ENCODE data around the gene TMEM154. TPM values are rescaled to one million over a fixed set of nuclear protein-coding genes. Genes with fewer than 3 reads are reported as not detected.

Gene TMEM154
- polyA plus RNA-seq, 3 donors, result 24.7 to 157 (median 117) TPM

DNA sequence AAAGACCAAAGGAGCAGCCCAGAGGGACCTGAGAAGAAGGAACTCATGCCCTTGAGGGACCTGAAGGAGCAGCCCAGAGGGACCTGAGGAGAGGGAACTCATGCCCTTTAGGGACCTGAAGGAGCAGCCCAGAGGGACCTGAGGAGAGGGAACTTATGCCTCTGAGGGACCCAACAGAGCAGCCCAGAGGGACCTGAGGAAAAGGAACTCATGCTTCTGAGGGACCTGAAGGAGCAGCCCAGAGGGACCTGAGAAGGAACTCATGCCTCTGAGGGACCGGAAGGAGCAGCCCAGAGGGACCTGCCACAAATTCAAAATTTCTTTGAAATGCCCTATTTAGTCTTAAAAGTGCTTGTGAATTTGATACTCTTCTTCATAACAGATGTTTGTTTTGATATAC is 48.5 kb upstream of the TMEM154 start:
- H3K4me1 ChIP-seq (ENCODE audit: control insufficient read depth in 1 of 2, insufficient read depth in 2 of 2, low read length in 2 of 2), result peaks cover 15 to 33% of the 10 kb centered on the region in 2 donors
- no peak for DNase-seq
- TF ChIP-seq CTCF (IDR thresholded peaks at IDR 0.05), result no peak
- H3K9me3 ChIP-seq (replicated peaks in 1 of 2; ENCODE audit: control insufficient read depth in 1 of 2, insufficient read depth in 1 of 2, low read length in 2 of 2), result no peaks in the 10 kb centered on the region
- no peak overlapping the region for H3K4me2 ChIP-seq (replicated peaks; ENCODE audit: extremely low read depth, low read length, poor library complexity, severe bottlenecking)
- no peaks in the 10 kb centered on the region for H3K36me3 Mint-ChIP-seq
- intact Hi-C loops (cut with micrococcal nuclease), result no loop called here
- no peaks in the 10 kb centered on the region for H4K20me1 ChIP-seq (ENCODE audit: insufficient read depth, low read length)
- H3K27me3 ChIP-seq (ENCODE audit: control insufficient read depth in 2 of 2, insufficient read depth in 2 of 2, low read length in 2 of 2), result no peaks in the 10 kb centered on the region
- no peaks in the 10 kb centered on the region for H3K27me3 Mint-ChIP-seq (ENCODE audit: low read depth in 3 of 3)
- no peak overlapping the region for H2AFZ ChIP-seq (ENCODE audit: insufficient read depth, low read depth, low read length, poor library complexity, severe bottlenecking)
- no peaks in the 10 kb centered on the region for H3K36me3 ChIP-seq (replicated peaks in 1 of 2; ENCODE audit: control insufficient read depth in 1 of 2, insufficient read depth in 2 of 2, low read length in 2 of 2)
- H3K9ac ChIP-seq (ENCODE audit: insufficient read depth, low read length, poor library complexity, severe bottlenecking), result no peak overlapping the region
- H3K4me3 Mint-ChIP-seq, result no peak overlapping the region
- no peaks in the 10 kb centered on the region for H3K79me2 ChIP-seq (ENCODE audit: insufficient read depth, low read length)
- no CpG with 5 or more reads among the region's 1 CpG for WGBS (ENCODE audit: insufficient coverage)
- no peak overlapping the region for H3K27ac ChIP-seq (ENCODE audit: low read depth in 1 of 2, low read length in 2 of 2)
- H3K4me1 Mint-ChIP-seq, result peaks cover 24% of the 10 kb centered on the region
- peaks cover 0 to 14% (median 2%) of the 10 kb centered on the region in 7 donors for H3K9me3 Mint-ChIP-seq
- no peak overlapping the region for H3K27ac Mint-ChIP-seq
- no peak overlapping the region for H3K4me3 ChIP-seq (replicated peaks in 1 of 3; ENCODE audit: low read depth in 2 of 3, low read length in 3 of 3)

- Mint-ChIP-seq H3K4me1 (peaks cover 28% of the 10 kb centered on the region), H3K4me3 (no peak overlapping the region), H3K36me3 (no peaks in the 10 kb centered on the region), H3K27ac (peak overlapping the region in 1 of 7 donors; percentile 18), H3K9me3 (peaks cover 0 to 14% (median 4%) of the 10 kb centered on the region in 7 donors), H3K27me3 (ENCODE audit: low read depth in 3 of 3) (no peaks in the 10 kb centered on the region)
- no CpG with 5 or more reads among the region's 1 CpG for WGBS (ENCODE audit: insufficient coverage)
- no peak overlapping the region for H2AFZ ChIP-seq (ENCODE audit: insufficient read depth, low read depth, low read length, poor library complexity, severe bottlenecking)
- no peaks in the 10 kb centered on the region for H3K79me2 ChIP-seq (ENCODE audit: insufficient read depth, low read length)
- H3K9me3 ChIP-seq (replicated peaks in 1 of 2; ENCODE audit: control insufficient read depth in 1 of 2, insufficient read depth in 1 of 2, low read length in 2 of 2), result no peaks in the 10 kb centered on the region
- peaks cover 15 to 33% of the 10 kb centered on the region in 2 donors for H3K4me1 ChIP-seq (ENCODE audit: control insufficient read depth in 1 of 2, insufficient read depth in 2 of 2, low read length in 2 of 2)
- H3K4me2 ChIP-seq (replicated peaks; ENCODE audit: extremely low read depth, low read length, poor library complexity, severe bottlenecking), result no peak overlapping the region
- intact Hi-C loops (cut with micrococcal nuclease), result no loop called here
- H4K20me1 ChIP-seq (ENCODE audit: insufficient read depth, low read length), result no peaks in the 10 kb centered on the region
- no peak overlapping the region for H3K27ac ChIP-seq (ENCODE audit: low read depth in 1 of 2, low read length in 2 of 2)
- H3K27me3 ChIP-seq (ENCODE audit: control insufficient read depth in 2 of 2, insufficient read depth in 2 of 2, low read length in 2 of 2), result no peaks in the 10 kb centered on the region
- peak in 2 of 3 donors; percentile 21 to 29 for DNase-seq
- TF ChIP-seq CTCF (IDR thresholded peaks at IDR 0.05), result no peak
- H3K36me3 ChIP-seq (replicated peaks in 1 of 2; ENCODE audit: control insufficient read depth in 1 of 2, insufficient read depth in 2 of 2, low read length in 2 of 2), result no peaks in the 10 kb centered on the region
- H3K9ac ChIP-seq (ENCODE audit: insufficient read depth, low read length, poor library complexity, severe bottlenecking), result no peak overlapping the region
- no peak overlapping the region for H3K4me3 ChIP-seq (replicated peaks in 1 of 3; ENCODE audit: low read depth in 2 of 3, low read length in 3 of 3)
Observed at GRCh38 chr4:152727784-152728183, 48.0 kb upstream of the TMEM154 start.
